H1 (cell line): Measurements from ENCODE around the gene RERE. TPM values are rescaled to one million over a fixed set of nuclear protein-coding genes. Genes with fewer than 3 reads are reported as not detected.

Source experiments
- CTCF ChIA-PET: fragments of 300-600 bp; sonication (Branson Sonifier 250); formaldehyde crosslinking; loops from one replicate; lab custom pipeline; 2021; ENCODE audit not compliant: partially characterized antibody; lab: Charles Lee
- POLR2A ChIA-PET: fragments of 300-600 bp; sonication (Branson Sonifier 250); formaldehyde crosslinking; loops from one replicate; lab custom pipeline; 2021; ENCODE audit warnings: inconsistent platforms; ENCODE audit not compliant: partially characterized antibody; lab: Charles Lee
- DNase-seq, 2 experiments: peaks; one replicate each; pipeline versions ENCODE4 v3.0.0 to v3.0.0-alpha.2; 2010 to 2022; ENCODE audit warnings: low spot score in 2 of 2, low read depth in 1 of 2, mixed read lengths in 1 of 2
- FAIRE-seq: peaks from 2 replicates; lab custom pipeline; 2011; peaks lifted over from hg19 to GRCh38; lab: Jason Lieb, UNC
- H2AFZ ChIP-seq: 2 replicates; pipeline ENCODE4 v1.8.1; 2012; ENCODE audit warnings: low read length, inconsistent platforms
- H2AK5ac ChIP-seq: 2 replicates; pipeline ENCODE4 v1.6.1; 2013; ENCODE audit warnings: low read depth, low read length
- H2BK120ac ChIP-seq: replicated peaks from 2 replicates; pipeline ENCODE3; 2013; ENCODE audit warnings: low read depth, low read length, inconsistent platforms
- H2BK12ac ChIP-seq: 2 replicates; pipeline ENCODE4 v1.6.1; 2013; ENCODE audit warnings: low read depth, low read length
- H2BK15ac ChIP-seq: 2 replicates; pipeline ENCODE4 v1.6.1; 2013; ENCODE audit warnings: low read length
- H2BK20ac ChIP-seq: 2 replicates; pipeline ENCODE4 v1.6.1; 2013; ENCODE audit warnings: low read length
- H2BK5ac ChIP-seq: 2 replicates; pipeline ENCODE4 v1.6.1; 2013; ENCODE audit warnings: low read depth, low read length
- H3K14ac ChIP-seq: 2 replicates; pipeline ENCODE4 v1.6.1; 2013; ENCODE audit warnings: inconsistent platforms; ENCODE audit not compliant: insufficient read length
- H3K18ac ChIP-seq: 2 replicates; pipeline ENCODE4 v1.6.1; 2013; ENCODE audit warnings: low read length; ENCODE audit errors: extremely low read depth
- H3K23ac ChIP-seq: 2 replicates; pipeline ENCODE4 v1.6.1; 2013; ENCODE audit warnings: inconsistent platforms; ENCODE audit not compliant: insufficient read length
- H3K23me2 ChIP-seq: 2 replicates; pipeline ENCODE4 v1.6.1; 2013; ENCODE audit warnings: low read depth, low read length
- H3K27ac ChIP-seq: 2 replicates; pipeline ENCODE4 v1.6.1; 2011; ENCODE audit warnings: low read depth, low read length, inconsistent platforms
- H3K27me3 ChIP-seq, 4 experiments: replicated peaks in 1 of 4; 1 replicate in 1 of 4; 2 replicates in 3 of 4; pipeline versions ENCODE4 v1.6.1 to v1.8.1; 2011 to 2013; ENCODE audit warnings: low read length in 3 of 4, mild to moderate bottlenecking in 3 of 4, inconsistent platforms in 2 of 4, mixed read lengths in 2 of 4, moderate library complexity in 1 of 4; ENCODE audit not compliant: control insufficient read depth in 3 of 4, insufficient read depth in 3 of 4; ENCODE audit errors: extremely low read depth in 1 of 4
- H3K36me3 ChIP-seq, 4 experiments: 2 replicates each; pipeline versions ENCODE4 v1.6.1 to v1.8.1; 2011 to 2013; ENCODE audit warnings: mild to moderate bottlenecking in 4 of 4, low read length in 3 of 4, moderate library complexity in 2 of 4, control low read depth in 1 of 4, inconsistent platforms in 1 of 4; ENCODE audit not compliant: insufficient read depth in 4 of 4, control insufficient read depth in 2 of 4
- H3K4ac ChIP-seq: replicated peaks from 2 replicates; pipeline ENCODE3; 2013; ENCODE audit warnings: low read length, low read depth, mixed read lengths, inconsistent platforms; ENCODE audit not compliant: insufficient read length
- H3K4me1 ChIP-seq, 4 experiments: replicated peaks in 1 of 4; 1 replicate in 1 of 4; 2 replicates in 3 of 4; pipeline versions ENCODE4 v1.6.1 to v1.8.1; 2011 to 2013; ENCODE audit warnings: low read length in 3 of 4, inconsistent platforms in 2 of 4, mixed read lengths in 1 of 4; ENCODE audit not compliant: insufficient read depth in 4 of 4, control insufficient read depth in 3 of 4
- H3K4me2 ChIP-seq, 2 experiments: 2 replicates each; pipeline versions ENCODE4 v1.6.1 to v1.8.1; 2011 to 2013; ENCODE audit warnings: low read depth in 2 of 2, low read length in 2 of 2, control low read depth in 1 of 2, inconsistent platforms in 1 of 2, mild to moderate bottlenecking in 1 of 2; ENCODE audit not compliant: insufficient read depth in 1 of 2
- H3K4me3 ChIP-seq, 4 experiments: fragments of 200-600, 300-600 bp in 1 of 4; sonication (generic), shearing (Covaris generic), sonication (Bioruptor Twin) in 1 of 4; 2 replicates each; pipeline versions ENCODE4 v1.5.1 to v1.8.1; 2011 to 2016; ENCODE audit warnings: low read length in 4 of 4, low read depth in 3 of 4, control low read depth in 2 of 4, inconsistent platforms in 2 of 4, mild to moderate bottlenecking in 2 of 4, mixed read lengths in 1 of 4, moderate library complexity in 1 of 4; ENCODE audit not compliant: insufficient read depth in 2 of 4; ENCODE audit errors: extremely low read depth in 1 of 4
- H3K56ac ChIP-seq: replicated peaks from 2 replicates; pipeline ENCODE3; 2013; ENCODE audit warnings: low read depth, mild to moderate bottlenecking, mixed read lengths, low read length, inconsistent platforms; ENCODE audit not compliant: insufficient read length
- H3K79me1 ChIP-seq: 2 replicates; pipeline ENCODE4 v1.6.1; 2013; ENCODE audit warnings: low read depth, low read length, control low read depth
- H3K79me2 ChIP-seq, 2 experiments: 2 replicates each; pipeline versions ENCODE4 v1.6.1 to v1.8.1; 2012 to 2013; ENCODE audit warnings: low read length in 2 of 2, mild to moderate bottlenecking in 2 of 2, inconsistent platforms in 1 of 2; ENCODE audit not compliant: insufficient read depth in 2 of 2, control insufficient read depth in 1 of 2
- H3K9ac ChIP-seq, 4 experiments: replicated peaks in 1 of 4; 1 replicate in 1 of 4; 2 replicates in 3 of 4; pipeline versions ENCODE4 v1.6.1 to v1.8.1; 2011 to 2013; ENCODE audit warnings: low read depth in 3 of 4, low read length in 3 of 4, control low read depth in 2 of 4, mild to moderate bottlenecking in 2 of 4, moderate library complexity in 2 of 4, inconsistent platforms in 1 of 4; ENCODE audit errors: extremely low read depth in 1 of 4
- H3K9me3 ChIP-seq, 2 experiments: 2 replicates each; pipeline versions ENCODE4 v1.6.1 to v1.8.1; 2012 to 2013; ENCODE audit warnings: mild to moderate bottlenecking in 2 of 2, moderate library complexity in 2 of 2, control low read depth in 1 of 2, inconsistent platforms in 1 of 2, low read depth in 1 of 2, low read length in 1 of 2, mixed read lengths in 1 of 2; ENCODE audit not compliant: insufficient read depth in 2 of 2
- H4K20me1 ChIP-seq, 2 experiments: replicated peaks in 1 of 2; 2 replicates each; pipeline versions ENCODE3 to v1.8.1; 2011 to 2013; ENCODE audit warnings: inconsistent platforms in 2 of 2, low read length in 2 of 2, mild to moderate bottlenecking in 1 of 2; ENCODE audit not compliant: insufficient read depth in 2 of 2, control insufficient read depth in 1 of 2
- H4K5ac ChIP-seq: 2 replicates; pipeline ENCODE4 v1.6.1; 2013; ENCODE audit warnings: low read length, low read depth, mixed read lengths, inconsistent platforms; ENCODE audit not compliant: insufficient read length
- H4K8ac ChIP-seq: 2 replicates; pipeline ENCODE4 v1.8.0; 2013; ENCODE audit warnings: mild to moderate bottlenecking, moderate library complexity, low read length, inconsistent platforms; ENCODE audit not compliant: insufficient read depth; ENCODE audit errors: extremely low read depth
- H4K91ac ChIP-seq: replicated peaks from 2 replicates; pipeline ENCODE3; 2013; ENCODE audit warnings: low read length, mixed read lengths, inconsistent platforms; ENCODE audit not compliant: insufficient read length
- ASH2L ChIP-seq: fragments of 200-600, 300-600 bp; sonication (generic); IDR thresholded peaks from one replicate; pipeline ENCODE4 v1.7.1; 2017; ENCODE audit warnings: low read length
- CBX5 ChIP-seq: fragments of 300-800, 300-1000 bp; sonication (generic); IDR thresholded peaks from 2 replicates; pipeline ENCODE4 v1.7.1; 2016; ENCODE audit warnings: antibody characterized with exemption, low read length, low read depth
- CHD2 ChIP-seq: IDR thresholded peaks from 2 replicates; pipeline ENCODE4 v1.6.1; 2012; ENCODE audit warnings: low read length, improper control_type of control experiment
- CREB1 ChIP-seq: IDR thresholded peaks from 2 replicates; pipeline ENCODE4 v1.6.1; 2012; ENCODE audit warnings: inconsistent platforms
- CTBP2 ChIP-seq: IDR thresholded peaks from 2 replicates; pipeline ENCODE4 v1.7.0; 2011; ENCODE audit warnings: borderline replicate concordance, mild to moderate bottlenecking, moderate library complexity, mixed read lengths, low read length; ENCODE audit not compliant: insufficient read depth, insufficient read length
- EP300 ChIP-seq, 2 experiments: IDR thresholded peaks; 1 replicate in 1 of 2; 2 replicates in 1 of 2; pipeline ENCODE4 v1.6.1; 2011 to 2012; ENCODE audit warnings: low read depth in 2 of 2, low read length in 2 of 2, mild to moderate bottlenecking in 2 of 2, borderline replicate concordance in 1 of 2, inconsistent platforms in 1 of 2, moderate library complexity in 1 of 2
- NANOG ChIP-seq: IDR thresholded peaks from 2 replicates; pipeline ENCODE4 v1.6.1; 2011; ENCODE audit warnings: low read length, low read depth, mild to moderate bottlenecking, inconsistent platforms; ENCODE audit not compliant: insufficient read depth, poor library complexity, severe bottlenecking
- PHF8 ChIP-seq: fragments of 200-600 bp; sonication (generic); conservative IDR thresholded peaks from 2 replicates; pipeline ENCODE4 v1.7.1; 2012; ENCODE audit warnings: low read depth, mild to moderate bottlenecking, inconsistent platforms, low read length, moderate library complexity
- RFX5 ChIP-seq: IDR thresholded peaks from 2 replicates; pipeline ENCODE4 v1.6.1; 2011; ENCODE audit warnings: low read depth, low read length, improper control_type of control experiment, borderline replicate concordance
- RNF2 ChIP-seq: fragments of 200-900, 300-1000 bp; sonication (generic); IDR thresholded peaks from 2 replicates; pipeline ENCODE4 v1.7.1; 2016; ENCODE audit warnings: borderline replicate concordance, low read depth, mild to moderate bottlenecking, antibody characterized with exemption, low read length; ENCODE audit not compliant: poor library complexity, severe bottlenecking; ENCODE audit errors: missing control alignments
- SP4 ChIP-seq: IDR thresholded peaks from 2 replicates; pipeline ENCODE4 v1.6.1; 2012; ENCODE audit warnings: low read length, inconsistent platforms
- SUZ12 ChIP-seq: fragments of 200-600 bp; sonication (generic); IDR thresholded peaks from 2 replicates; pipeline ENCODE4 v1.6.1; 2012; ENCODE audit warnings: mild to moderate bottlenecking, inconsistent platforms, low read length, moderate library complexity, mixed read lengths
- TEAD4 ChIP-seq: IDR thresholded peaks from 2 replicates; pipeline ENCODE4 v1.6.1; 2012; ENCODE audit warnings: low read depth, low read length, inconsistent platforms, mixed read lengths
- WGBS, 2 experiments: shearing (Covaris generic) in 1 of 2; methylation state at CpG; one replicate each; pipeline versions ENCODE4 v1.1.6 to v1.1.7; 2013 to 2015; ENCODE audit warnings: low lambda C conversion rate in 2 of 2, mixed read lengths in 2 of 2, inconsistent platforms in 1 of 2, low coverage in 1 of 2, missing lambda C conversion rate in 1 of 2; ENCODE audit not compliant: insufficient replicate concordance in 2 of 2, insufficient coverage in 1 of 2, insufficient read length in 1 of 2; ENCODE audit errors: extremely low coverage in 1 of 2, missing lambda C conversion rate in 1 of 2; 5-methylcytosine and 5-hydroxymethylcytosine counted together
- polyA plus RNA-seq, 7 experiments: library from polyadenylated mRNA; depleted of rRNA in 3 of 7; stranded (reverse) in 5 of 7; unstranded in 2 of 7; fragments of >200 nt in 5 of 7; fragments of 200-250 nt in 2 of 7; gene quantifications; 1 replicate in 5 of 7; 2 replicates in 1 of 7; 4 replicates in 1 of 7; pipeline versions ENCODE4 v1.2.1 to v1.2.3, GENCODE V29; 2011 to 2013; ENCODE audit warnings: missing spikeins in 2 of 7, mixed read lengths in 2 of 7
- total RNA-seq: library from RNA; stranded (reverse); fragmentation: NEBNext Ultra II Directional; extraction: Animal tissue kit (Norgen Biotek cat#: 25700); gene quantifications from 2 replicates; pipeline ENCODE4 v1.2.1, GENCODE V29; 2021
- TF ChIP-seq, protein P1 (sequence below): IDR thresholded peaks from 2 replicates; pipeline ENCODE4 v1.6.1; 2012; ENCODE audit warnings: inconsistent platforms

Gene RERE
- total and polyA plus RNA-seq, 2 of the 8 experiments (the other 6 are each of a cell fraction or from before 2014, with no cell fraction given), result 15.3 to 142 TPM

- Histone ChIP-seq H3K4ac (no peak overlapping the region), H3K4me2 (no peak overlapping the region), H3K27me3 (no peaks in the 10 kb centered on the region), H4K8ac (no peak overlapping the region), H3K79me1 (0 out of 2 replicates have a peak, but pooled peaks cover 2% of the 10 kb centered on the region), H2AFZ (no peak overlapping the region), H4K5ac (no peak overlapping the region), H3K79me2 (peaks cover 2 to 87% of the 10 kb centered on the region in 2 experiments; a peak in 3 of 4 replicates), H3K27ac (no peak overlapping the region), H2BK120ac (no peak overlapping the region), H2BK15ac (no peak overlapping the region), H3K9ac (no peak overlapping the region), H3K23ac (no peak overlapping the region), H3K23me2 (no peaks in the 10 kb centered on the region), H2BK20ac (no peak overlapping the region), H3K14ac (no peak overlapping the region), H3K36me3 (no peaks in the 10 kb centered on the region), H3K4me3 (no peak overlapping the region), H3K56ac (no peak overlapping the region), H4K20me1 (peaks cover 0 to 2% of the 10 kb centered on the region in 2 experiments)
- ChIA-PET POLR2A (no interaction called here), CTCF (interaction anchor here (1.4 to 3.3 kb wide), 3 partner anchors 11 to 54 kb away, joined by 3 to 34 read pairs (median 3); no protein-coding TSS in a partner anchor)
- FAIRE-seq, result no peak
- 91% methylated on average over 1 of the region's 1 CpG; no CpG with 5 or more reads in 1 of the 2 experiments for WGBS, 2 experiments
- no peak for TF ChIP-seq NANOG
- TF ChIP-seq CBX5, result no peak
- no peak for TF ChIP-seq RNF2
- no peak for TF ChIP-seq CHD2
- no peak for TF ChIP-seq EP300 (IDR thresholded peaks at IDR 0.05; ENCODE audit: borderline replicate concordance in 1 of 2, low read depth in 2 of 2, low read length in 2 of 2)
- TF ChIP-seq PHF8, result no peak
- no peak for TF ChIP-seq TEAD4
- TF ChIP-seq, protein P1, sequence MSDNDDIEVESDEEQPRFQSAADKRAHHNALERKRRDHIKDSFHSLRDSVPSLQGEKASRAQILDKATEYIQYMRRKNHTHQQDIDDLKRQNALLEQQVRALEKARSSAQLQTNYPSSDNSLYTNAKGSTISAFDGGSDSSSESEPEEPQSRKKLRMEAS, result no peak
- TF ChIP-seq SUZ12, result no peak
- no peak for TF ChIP-seq CTBP2
- no peak for TF ChIP-seq CREB1
- TF ChIP-seq SP4, result no peak
- TF ChIP-seq RFX5, result no peak
- TF ChIP-seq ASH2L, result no peak
- TF ChIP-seq, all 59 proteins: peak for 0
- no peak for DNase-seq
- H3K4me1 ChIP-seq, result peaks cover 0 to 4% (median under 1%) of the 10 kb centered on the region in 4 experiments; a peak in 2 of 7 replicates
- H4K91ac ChIP-seq, result no peak overlapping the region
- no peaks in the 10 kb centered on the region for H3K9me3 ChIP-seq
- no peak overlapping the region for H2BK12ac ChIP-seq
- no peak overlapping the region for H2BK5ac ChIP-seq
- H3K18ac ChIP-seq, result no peak overlapping the region
- no peak overlapping the region for H2AK5ac ChIP-seq
Measured at GRCh38 chr1:8572106-8572505, 245.3 kb downstream of the RERE start.
